GM13976 (cell line): ENCODE data around the gene WDR38.

ENCODE experiments used
- DNase-seq: peaks from one replicate; pipeline ENCODE4 v3.0.0; 2012; ENCODE audit warnings: low spot score
- CTCF ChIP-seq: IDR thresholded peaks from 2 replicates; pipeline ENCODE4 v1.5.1; 2012; ENCODE audit warnings: borderline replicate concordance, mild to moderate bottlenecking; ENCODE audit not compliant: insufficient read depth; ENCODE audit errors: extremely low read depth, missing control alignments, control extremely low read depth
- in situ Hi-C: fragments of 300-500 bp; cut with MboI; formaldehyde crosslinking; loops from one replicate; pipeline ENCODE4 v1.12.0; 2022; ENCODE audit warnings: low sequenced_read_pairs, mixed read lengths, inconsistent platforms; ENCODE audit not compliant: unreplicated experiment

WDR38 gene

GRCh38 chr9:124818431-124819281 lies 34.6 kb upstream of the WDR38 start:
- no peak for TF ChIP-seq CTCF
- no peak for DNase-seq
- in situ Hi-C loops = no loop called here

GRCh38 chr9:124820698-124821623 lies 32.3 kb upstream of the WDR38 start:
- no peak for DNase-seq
- in situ Hi-C loops = no loop called here
- no peak for TF ChIP-seq CTCF

- TF ChIP-seq CTCF = no peak
- in situ Hi-C loops = no loop called here
- no peak for DNase-seq
Measured at GRCh38 chr9:124828489-124829333, 24.5 kb upstream of the WDR38 start.

DNA sequence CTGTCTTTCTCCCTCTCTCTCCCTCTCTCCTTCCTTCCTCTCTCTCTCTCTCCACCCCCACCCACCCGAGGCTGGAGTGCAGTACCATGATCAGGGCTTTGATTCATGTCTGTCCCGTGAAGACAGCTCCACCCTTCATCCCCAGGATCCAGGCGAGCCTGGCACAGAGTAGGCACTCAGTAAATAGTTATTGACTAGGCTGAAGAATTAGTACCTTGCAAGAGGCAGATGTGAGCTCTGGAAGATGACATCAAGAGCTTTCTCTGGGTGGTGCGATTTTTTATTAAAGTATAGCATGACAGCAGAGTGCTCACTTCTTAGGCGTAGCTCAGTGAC lies 24.0 kb upstream of the WDR38 start:
- no peak for DNase-seq
- in situ Hi-C loops = no loop called here
- TF ChIP-seq CTCF = no peak

DNA sequence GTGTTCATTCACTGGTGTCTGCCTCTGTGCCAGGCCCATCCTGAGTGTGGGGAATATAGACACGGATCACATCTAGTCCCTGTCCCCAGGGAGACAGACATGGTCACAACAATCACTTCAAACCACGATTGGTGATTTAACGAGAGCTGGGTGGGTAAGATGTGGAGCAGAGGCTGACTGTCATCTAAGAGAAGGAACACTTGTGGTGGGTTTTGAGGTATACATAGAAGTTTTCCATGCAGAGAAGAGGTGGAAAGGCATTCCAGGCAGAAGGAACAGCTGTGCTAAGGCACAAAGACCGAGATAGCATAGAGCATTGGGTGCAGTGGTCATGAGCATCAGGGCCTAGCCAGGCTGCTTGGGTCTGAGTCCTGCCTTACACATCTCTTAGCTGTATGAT lies 22.7 kb upstream of the WDR38 start:
- in situ Hi-C loops = no loop called here
- DNase-seq = no peak
- no peak for TF ChIP-seq CTCF

- DNase-seq = no peak
- TF ChIP-seq CTCF = no peak
- in situ Hi-C loops = no loop called here
Measured at GRCh38 chr9:124831642-124832364, 21.5 kb upstream of the WDR38 start.
